ENCODE measurements around the gene TRABD.
"Not testable (repeated sequence)": the region's sequence is repeated elsewhere in the genome, so short reads cannot be mapped to it uniquely, and the experiment has no call there.

TRABD gene

DNA sequence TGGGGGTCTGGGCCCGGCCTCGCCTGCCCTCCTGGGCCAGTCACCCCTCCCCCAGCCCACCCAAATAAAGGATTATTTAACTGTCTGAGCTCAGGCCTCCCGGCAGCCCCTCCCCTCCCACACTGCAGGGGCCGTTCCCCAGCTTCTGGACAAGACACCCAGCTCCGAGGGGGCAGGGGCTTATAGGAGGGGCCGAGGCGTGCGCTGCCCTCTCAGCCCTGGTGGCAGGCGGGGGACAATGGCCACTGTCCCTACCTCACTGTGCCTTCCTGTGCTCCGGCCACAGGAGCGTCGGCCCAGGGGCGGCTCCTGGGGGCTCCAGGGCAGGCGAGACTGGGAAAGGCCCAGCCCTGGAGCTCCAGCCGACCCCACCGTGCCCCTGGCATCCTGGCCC is 12.9 kb downstream of the TRABD start:
- Mint-ChIP-seq H3K36me3 (no peaks in the 10 kb centered on the region), H3K27me3 (no peaks in the 10 kb centered on the region), H3K4me1 (ENCODE audit: low read depth) (peaks cover 19% of the 10 kb centered on the region), H3K27ac (no peak overlapping the region), H3K4me3 (no peak overlapping the region), H3K9me3 (ENCODE audit: low read depth) (no peaks in the 10 kb centered on the region)

DNA sequence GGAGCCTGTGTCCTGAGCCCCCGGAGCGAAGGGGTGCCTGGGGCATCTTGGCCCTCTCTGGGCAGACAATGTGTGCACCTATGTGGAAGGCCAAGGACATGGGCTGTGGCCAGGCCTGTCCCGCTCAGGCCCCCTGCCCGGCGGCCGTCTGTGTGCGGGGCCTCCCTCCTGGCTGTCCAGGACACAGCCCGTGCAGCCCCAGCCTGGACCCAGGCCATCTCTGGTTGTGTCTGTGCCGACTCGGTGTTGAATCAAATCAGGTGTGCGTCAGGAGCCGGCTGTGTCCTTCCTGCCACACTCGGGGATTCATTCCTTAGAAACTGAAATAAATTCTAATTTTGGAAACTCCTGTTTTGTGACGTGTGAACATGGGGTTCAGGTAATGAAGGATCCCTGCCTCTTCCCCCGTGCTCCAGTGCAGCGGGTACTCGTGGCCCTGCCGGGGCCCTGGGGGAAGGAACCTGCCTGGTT is 13.6 kb downstream of the TRABD start:
- Mint-ChIP-seq H3K9me3 (ENCODE audit: low read depth) (no peaks in the 10 kb centered on the region), H3K27me3 (no peaks in the 10 kb centered on the region), H3K36me3 (no peaks in the 10 kb centered on the region), H3K4me3 (peak overlapping the region; percentile 71), H3K27ac (no peak overlapping the region), H3K4me1 (ENCODE audit: low read depth) (peaks cover 22% of the 10 kb centered on the region)

- H3K27me3 Mint-ChIP-seq, result no peaks in the 10 kb centered on the region
- H3K9me3 Mint-ChIP-seq (ENCODE audit: low read depth), result no peaks in the 10 kb centered on the region
- peaks cover 26% of the 10 kb centered on the region for H3K4me1 Mint-ChIP-seq (ENCODE audit: low read depth)
- peak overlapping the region; percentile 71 for H3K4me3 Mint-ChIP-seq
- H3K27ac Mint-ChIP-seq, result no peak overlapping the region
- H3K36me3 Mint-ChIP-seq, result no peaks in the 10 kb centered on the region
These were observed 14.2 kb downstream of the TRABD start for GRCh38 chr22:50199829-50200460.

DNA sequence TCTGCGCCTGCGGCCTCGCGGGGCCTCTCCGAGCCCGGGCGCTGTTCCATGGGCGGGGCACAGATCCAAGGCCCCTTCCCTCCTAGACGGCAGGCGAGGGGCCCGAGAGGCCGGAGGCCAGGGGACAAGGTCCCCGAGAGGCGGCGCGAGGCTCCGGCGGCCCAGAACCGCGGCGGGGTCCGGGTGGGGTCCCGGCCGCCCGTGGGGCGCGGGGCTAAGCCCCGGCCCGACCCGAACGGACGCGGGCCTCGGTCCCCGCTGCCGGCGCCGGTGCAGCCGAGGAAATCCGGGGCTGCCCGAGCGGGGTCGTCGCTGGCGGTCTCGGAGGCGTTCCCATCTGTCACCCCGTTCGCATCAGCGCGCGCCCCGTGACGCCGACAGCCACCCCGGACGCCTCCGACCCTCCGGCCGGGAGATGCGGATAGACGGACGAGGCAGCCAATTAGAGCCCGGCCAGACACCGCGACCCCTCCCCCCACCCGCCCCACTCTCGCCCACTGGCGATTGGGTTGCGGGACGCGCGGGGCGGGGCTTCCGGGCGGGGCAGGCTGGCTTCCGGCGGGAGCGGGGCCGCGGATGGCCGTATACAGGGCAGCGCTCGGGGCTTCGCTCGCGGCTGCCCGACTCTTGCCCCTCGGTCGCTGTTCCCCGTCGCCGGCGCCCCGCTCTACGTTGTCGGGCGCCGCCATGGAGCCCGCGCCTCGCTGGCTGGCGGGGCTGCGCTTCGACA is 14.9 kb downstream of the TRABD start, which contains the start of gene SELENOO:
Gene SELENOO (plus strand): TSS at position 551 of the 730 bp plus-strand sequence. CDS start 26 bp downstream, at position 577.
- Mint-ChIP-seq H3K4me1 (ENCODE audit: low read depth) (peaks cover 30% of the 10 kb centered on the region), H3K4me3 (peak within 1 kb of the TSS; percentile 87), H3K27ac (peak within 1 kb of the TSS; percentile 64), H3K9me3 (ENCODE audit: low read depth) (no peaks in the 10 kb centered on the region), H3K36me3 (no peaks in the 10 kb centered on the region), H3K27me3 (no peaks in the 10 kb centered on the region)

DNA sequence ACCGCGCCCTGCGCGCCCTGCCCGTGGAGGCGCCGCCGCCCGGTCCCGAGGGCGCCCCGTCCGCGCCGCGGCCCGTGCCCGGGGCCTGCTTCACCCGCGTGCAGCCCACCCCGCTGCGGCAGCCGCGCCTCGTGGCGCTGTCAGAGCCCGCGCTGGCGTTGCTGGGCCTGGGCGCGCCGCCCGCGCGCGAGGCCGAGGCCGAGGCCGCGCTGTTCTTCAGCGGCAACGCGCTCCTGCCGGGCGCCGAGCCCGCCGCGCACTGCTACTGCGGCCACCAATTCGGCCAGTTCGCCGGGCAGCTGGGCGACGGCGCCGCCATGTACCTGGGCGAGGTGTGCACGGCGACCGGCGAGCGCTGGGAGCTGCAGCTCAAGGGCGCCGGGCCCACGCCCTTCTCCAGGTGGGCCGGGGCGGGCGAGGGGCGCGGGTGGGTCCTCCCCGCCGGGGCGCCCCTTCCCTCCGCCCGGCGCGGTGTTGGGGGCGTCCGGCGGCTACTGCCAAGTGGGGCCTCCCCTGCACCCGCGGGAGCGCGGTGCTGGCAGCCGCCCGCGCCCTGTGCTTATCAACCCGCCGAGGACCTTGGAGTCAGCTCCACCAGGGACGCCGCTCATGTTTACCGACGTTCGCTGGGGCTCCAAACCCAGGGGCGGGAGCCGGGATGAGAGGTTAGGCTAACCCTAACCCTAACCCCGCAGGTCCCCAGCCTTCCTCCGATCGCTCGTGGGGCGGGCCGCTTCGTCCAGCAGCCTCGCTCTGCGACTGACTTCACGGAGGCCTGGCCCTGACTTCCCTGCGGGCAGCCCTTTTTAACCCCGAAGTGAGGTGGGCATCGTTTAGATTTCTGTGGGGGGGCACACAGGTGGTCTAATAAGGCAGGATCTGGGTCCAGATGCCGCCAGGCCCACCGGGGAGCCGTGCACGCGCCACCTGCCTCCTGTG is 15.7 kb downstream of the TRABD start:
- H3K36me3 Mint-ChIP-seq, result no peaks in the 10 kb centered on the region
- no peaks in the 10 kb centered on the region for H3K9me3 Mint-ChIP-seq (ENCODE audit: low read depth)
- peaks cover 30% of the 10 kb centered on the region for H3K4me1 Mint-ChIP-seq (ENCODE audit: low read depth)
- H3K4me3 Mint-ChIP-seq, result peak overlapping the region; percentile 87
- peak overlapping the region; percentile 64 for H3K27ac Mint-ChIP-seq
- H3K27me3 Mint-ChIP-seq, result no peaks in the 10 kb centered on the region

DNA sequence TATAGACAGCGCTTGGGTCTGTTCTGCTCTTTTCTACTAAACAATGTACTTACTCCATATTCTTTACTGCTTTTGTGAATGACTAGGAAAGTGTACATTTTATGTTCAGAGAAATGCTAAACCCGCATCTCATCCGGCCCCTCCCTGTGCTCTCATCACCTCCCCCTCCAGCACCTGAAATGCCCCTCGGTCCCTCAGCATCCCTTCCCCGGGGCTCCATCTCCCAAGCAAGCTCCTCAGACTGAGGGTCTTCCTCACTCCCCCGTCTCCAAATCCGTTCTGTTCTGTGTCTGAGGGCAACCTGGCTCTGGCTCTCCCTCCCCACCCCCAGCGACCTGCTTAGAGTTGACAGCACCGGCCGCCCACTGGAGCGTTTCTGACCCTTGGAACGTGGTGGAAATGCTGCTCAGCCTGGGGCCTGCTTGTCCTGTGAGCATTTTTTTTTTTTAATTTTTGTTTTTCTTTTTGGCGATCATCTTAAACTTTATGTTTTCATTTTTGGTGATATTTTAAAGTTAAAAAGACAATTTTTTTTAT is 16.5 kb downstream of the TRABD start:
- peak overlapping the region; percentile 64 for H3K27ac Mint-ChIP-seq

GRCh38 chr22:50203288-50203687 is 17.6 kb downstream of the TRABD start:
- Mint-ChIP-seq H3K4me1 (ENCODE audit: low read depth) (peaks cover 30% of the 10 kb centered on the region), H3K27ac (no peak overlapping the region), H3K27me3 (no peaks in the 10 kb centered on the region), H3K9me3 (ENCODE audit: low read depth) (no peaks in the 10 kb centered on the region), H3K36me3 (no peaks in the 10 kb centered on the region), H3K4me3 (no peak overlapping the region)

More for the DNA sequence above, 16.5 kb downstream of the TRABD start:
- no peaks in the 10 kb centered on the region for H3K27me3 Mint-ChIP-seq
- peak overlapping the region; percentile 87 for H3K4me3 Mint-ChIP-seq
- no peaks in the 10 kb centered on the region for H3K36me3 Mint-ChIP-seq
- H3K4me1 Mint-ChIP-seq (ENCODE audit: low read depth), result peaks cover 30% of the 10 kb centered on the region
- H3K9me3 Mint-ChIP-seq (ENCODE audit: low read depth), result no peaks in the 10 kb centered on the region

DNA sequence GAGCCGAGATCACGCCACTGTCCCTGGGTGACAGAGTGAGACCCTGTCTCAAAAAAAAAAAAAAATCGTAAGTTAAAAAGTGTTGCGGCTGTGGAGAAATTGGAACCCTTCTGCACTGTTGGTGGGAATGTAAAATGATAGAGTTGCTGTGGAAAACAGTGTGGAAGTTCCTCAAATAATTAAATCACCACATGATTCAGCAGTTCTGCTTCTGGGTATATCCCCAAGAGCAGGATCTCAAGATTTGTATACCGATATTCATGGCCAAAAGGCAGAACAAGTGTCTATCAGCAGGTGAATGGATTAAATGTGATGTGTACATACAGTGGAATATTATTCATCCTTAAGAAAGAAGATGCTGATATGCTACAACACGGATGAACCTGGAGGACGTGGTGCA is 18.9 kb downstream of the TRABD start:
- Mint-ChIP-seq H3K4me1 (ENCODE audit: low read depth) (peaks cover 28% of the 10 kb centered on the region), H3K9me3 (ENCODE audit: low read depth) (no peaks in the 10 kb centered on the region), H3K27me3 (no peaks in the 10 kb centered on the region), H3K36me3 (no peaks in the 10 kb centered on the region), H3K4me3 (no peak overlapping the region), H3K27ac (no peak overlapping the region)

DNA sequence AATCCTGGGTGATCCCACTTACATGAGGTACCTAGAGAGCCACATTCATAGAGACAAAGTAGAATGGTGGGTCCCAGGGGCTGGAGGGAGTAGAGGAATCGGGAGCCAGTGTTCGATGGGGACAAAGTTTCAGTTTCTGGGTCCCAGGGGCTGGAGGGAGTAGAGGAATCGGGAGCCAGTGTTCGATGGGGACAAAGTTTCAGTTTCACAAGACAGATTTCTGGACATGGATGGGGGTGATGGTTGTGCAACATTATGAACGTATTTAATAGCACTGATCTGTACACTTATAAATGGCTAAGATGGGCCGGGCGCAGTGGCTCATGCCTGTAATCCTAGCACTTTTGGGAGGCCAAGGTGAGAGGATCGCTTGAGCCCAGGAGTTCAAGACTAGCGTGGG is 19.3 kb downstream of the TRABD start:
- not testable (repeated sequence) for H3K4me3 Mint-ChIP-seq; H3K36me3 Mint-ChIP-seq; H3K27me3 Mint-ChIP-seq; H3K27ac Mint-ChIP-seq; H3K9me3 Mint-ChIP-seq (ENCODE audit: low read depth)
- H3K4me1 Mint-ChIP-seq (ENCODE audit: low read depth), result peaks cover 28% of the 10 kb centered on the region

- H3K9me3 Mint-ChIP-seq (ENCODE audit: low read depth), result no peaks in the 10 kb centered on the region
- peaks cover 29% of the 10 kb centered on the region for H3K4me1 Mint-ChIP-seq (ENCODE audit: low read depth)
- H3K36me3 Mint-ChIP-seq, result no peaks in the 10 kb centered on the region
- no peak overlapping the region for H3K4me3 Mint-ChIP-seq
- no peak overlapping the region for H3K27ac Mint-ChIP-seq
- H3K27me3 Mint-ChIP-seq, result no peaks in the 10 kb centered on the region
These were observed 20.3 kb downstream of the TRABD start for GRCh38 chr22:50205781-50206569.

DNA sequence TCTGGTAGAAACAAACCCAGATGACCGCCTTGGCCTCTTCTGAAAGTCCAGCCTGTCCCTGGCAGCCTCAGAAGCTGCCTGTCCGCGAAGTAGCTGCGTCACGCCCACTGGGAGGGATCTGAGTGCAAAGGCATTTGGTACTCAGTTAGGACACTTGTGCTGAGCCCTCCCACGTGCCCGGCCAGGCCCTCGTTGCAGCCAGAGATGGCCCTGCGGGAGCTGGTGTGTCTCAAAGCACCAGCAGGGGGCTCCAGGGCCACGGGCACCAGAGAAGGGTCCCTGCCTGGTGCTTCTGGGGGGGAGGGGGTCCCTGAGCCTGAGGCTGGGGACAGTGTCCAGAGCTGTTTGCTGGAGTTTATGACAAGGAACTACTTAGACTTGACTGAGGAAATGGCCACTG is 20.9 kb downstream of the TRABD start:
- no peaks in the 10 kb centered on the region for H3K27me3 Mint-ChIP-seq
- H3K4me1 Mint-ChIP-seq (ENCODE audit: low read depth), result peaks cover 33% of the 10 kb centered on the region
- H3K9me3 Mint-ChIP-seq (ENCODE audit: low read depth), result no peaks in the 10 kb centered on the region
- no peak overlapping the region for H3K4me3 Mint-ChIP-seq
- no peaks in the 10 kb centered on the region for H3K36me3 Mint-ChIP-seq
- no peak overlapping the region for H3K27ac Mint-ChIP-seq

GRCh38 chr22:50207383-50208140 is 21.8 kb downstream of the TRABD start:
- H3K9me3 Mint-ChIP-seq (ENCODE audit: low read depth), result no peaks in the 10 kb centered on the region
- no peaks in the 10 kb centered on the region for H3K27me3 Mint-ChIP-seq
- no peak overlapping the region for H3K27ac Mint-ChIP-seq
- no peak overlapping the region for H3K4me3 Mint-ChIP-seq
- H3K36me3 Mint-ChIP-seq, result peaks cover 2% of the 10 kb centered on the region
- peaks cover 29% of the 10 kb centered on the region for H3K4me1 Mint-ChIP-seq (ENCODE audit: low read depth)

GRCh38 chr22:50208430-50208938 is 22.8 kb downstream of the TRABD start:
- H3K36me3 Mint-ChIP-seq, result peaks cover 2% of the 10 kb centered on the region

More at GRCh38 chr22:50208430-50208938, 22.8 kb downstream of the TRABD start:
- H3K4me3 Mint-ChIP-seq, result no peak overlapping the region
- H3K27me3 Mint-ChIP-seq, result no peaks in the 10 kb centered on the region
- peaks cover 29% of the 10 kb centered on the region for H3K4me1 Mint-ChIP-seq (ENCODE audit: low read depth)
- no peak overlapping the region for H3K27ac Mint-ChIP-seq
- no peaks in the 10 kb centered on the region for H3K9me3 Mint-ChIP-seq (ENCODE audit: low read depth)

Measured in activated naive CD8-positive, alpha-beta T cell (primary cell).